Activated CD8-positive, alpha-beta memory T cell treated with anti-CD3 and anti-CD28 coated beads, Interleukin-2, amount 50 U/mL, for 1 hour (primary cell): ENCODE data around the gene LIMS2.

Experiments
- DNase-seq: peaks from one replicate; pipeline ENCODE4 v3.0.0-alpha.2; 2020; ENCODE audit errors: extremely low read depth

The LIMS2 gene

GRCh38 chr2:127658641-127659407 is 16.5 kb downstream of the LIMS2 start:
- no peak for DNase-seq

DNA sequence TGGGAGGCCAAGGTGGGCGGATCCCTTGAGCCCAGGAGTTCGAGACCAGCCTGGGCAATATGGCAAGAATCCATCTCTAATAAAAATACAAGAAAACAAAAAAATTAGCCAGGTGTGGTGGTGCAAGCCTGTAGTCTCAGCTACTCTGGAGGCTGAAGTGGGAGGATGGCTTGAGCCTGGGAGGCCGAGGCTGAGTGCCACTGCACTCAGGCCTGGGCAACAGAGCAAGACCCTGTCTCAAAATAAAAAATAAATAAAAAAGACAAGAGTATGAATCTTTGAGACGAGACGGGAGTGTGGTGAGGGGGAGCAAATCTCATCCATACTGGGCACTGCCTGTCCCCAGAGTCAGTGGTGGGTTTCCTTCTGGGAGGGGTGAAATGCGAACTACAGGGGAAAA is 17.2 kb downstream of the LIMS2 start:
- no peak for DNase-seq

GRCh38 chr2:127657232-127657595 is 18.1 kb downstream of the LIMS2 start:
- no peak for DNase-seq

DNA sequence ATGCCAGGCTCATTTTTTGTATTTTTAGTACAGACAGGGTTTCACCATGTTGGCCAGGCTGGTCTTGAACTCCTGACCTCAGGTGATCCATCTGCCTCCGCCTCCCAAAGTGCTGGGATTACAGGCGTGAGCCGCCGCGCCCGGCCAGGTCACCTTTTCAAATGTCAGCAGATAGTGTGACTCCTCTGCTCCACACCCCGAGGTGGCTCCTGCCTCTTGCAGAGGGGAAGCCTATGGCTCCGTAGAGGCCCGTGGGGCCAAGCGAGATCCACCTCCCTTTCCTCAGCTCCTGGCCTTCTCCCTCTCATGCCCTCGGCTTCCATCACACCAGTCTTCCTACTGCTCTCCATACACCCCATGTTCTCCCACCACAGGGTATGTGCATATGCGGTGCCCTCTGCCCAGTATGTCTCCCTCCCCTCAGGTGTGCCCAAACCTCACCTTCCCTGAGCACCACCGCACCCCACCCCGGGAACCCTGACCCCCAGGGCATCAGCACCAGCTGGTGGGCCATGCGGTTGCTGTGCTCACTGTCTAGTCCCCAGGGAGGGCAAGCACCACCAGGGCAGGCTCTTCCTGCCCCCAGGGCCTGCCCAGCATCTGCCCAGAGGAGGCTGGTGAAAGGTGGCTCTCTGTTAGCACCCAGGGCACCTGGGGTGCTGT is 18.6 kb downstream of the LIMS2 start:
- DNase-seq: no peak

DNA sequence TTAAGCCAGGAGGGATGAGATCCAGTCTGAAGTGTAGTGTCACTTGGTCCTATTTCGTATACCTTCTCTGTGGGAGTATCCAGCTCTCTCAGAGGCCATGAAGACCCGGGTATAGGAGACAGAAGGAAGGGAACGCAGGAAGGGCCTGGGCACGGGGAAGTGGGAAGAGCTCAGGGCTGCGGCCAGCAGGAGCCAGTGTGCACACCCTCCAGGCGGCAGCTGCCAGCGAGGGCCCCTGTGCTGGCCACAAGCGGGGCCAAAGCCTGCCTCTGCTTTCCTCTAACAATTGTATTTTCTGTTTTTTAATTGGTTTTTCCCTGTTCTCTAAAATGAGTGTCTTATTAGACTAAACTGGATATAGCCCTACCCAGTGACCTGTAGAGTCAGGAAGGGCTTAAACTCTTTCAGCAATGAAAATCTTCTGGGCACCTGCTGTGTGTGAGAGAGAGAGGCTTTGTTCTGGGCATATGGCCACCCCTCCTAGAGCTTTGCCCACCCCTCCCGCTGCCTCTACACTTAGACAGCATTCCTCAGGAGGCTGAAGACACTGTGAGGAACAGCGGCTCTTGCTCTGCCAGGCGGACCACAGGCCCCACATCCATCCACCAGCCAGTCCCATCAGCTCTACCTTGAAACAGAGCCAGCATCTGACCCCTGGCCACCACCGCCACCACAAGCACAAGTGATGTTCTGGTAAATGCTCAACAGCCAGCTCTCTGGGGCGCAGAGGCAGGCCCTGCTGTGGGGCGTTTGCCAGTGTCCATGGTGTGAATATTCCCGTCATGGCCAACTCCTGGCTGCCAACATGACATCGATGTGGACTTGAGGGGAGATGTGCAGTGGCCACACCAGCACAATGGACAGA is 19.9 kb downstream of the LIMS2 start:
- no peak for DNase-seq

DNA sequence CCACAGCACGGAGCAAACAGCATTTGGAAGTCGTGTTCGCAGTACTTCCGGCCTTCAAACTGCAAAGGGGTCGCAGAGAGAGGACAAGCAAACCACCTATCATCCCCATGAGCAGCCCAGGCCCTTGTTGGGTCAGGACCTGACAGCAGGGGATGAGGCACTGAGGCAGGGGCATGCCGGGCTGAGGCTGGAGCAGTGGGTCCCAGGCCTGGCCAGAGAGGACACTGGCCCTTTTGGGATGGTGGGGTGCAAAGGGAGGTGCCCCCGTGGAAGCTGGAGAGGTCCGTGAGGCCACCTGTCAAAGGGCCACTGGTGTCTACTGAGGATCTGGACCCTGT is 20.5 kb downstream of the LIMS2 start:
- no peak for DNase-seq

DNA sequence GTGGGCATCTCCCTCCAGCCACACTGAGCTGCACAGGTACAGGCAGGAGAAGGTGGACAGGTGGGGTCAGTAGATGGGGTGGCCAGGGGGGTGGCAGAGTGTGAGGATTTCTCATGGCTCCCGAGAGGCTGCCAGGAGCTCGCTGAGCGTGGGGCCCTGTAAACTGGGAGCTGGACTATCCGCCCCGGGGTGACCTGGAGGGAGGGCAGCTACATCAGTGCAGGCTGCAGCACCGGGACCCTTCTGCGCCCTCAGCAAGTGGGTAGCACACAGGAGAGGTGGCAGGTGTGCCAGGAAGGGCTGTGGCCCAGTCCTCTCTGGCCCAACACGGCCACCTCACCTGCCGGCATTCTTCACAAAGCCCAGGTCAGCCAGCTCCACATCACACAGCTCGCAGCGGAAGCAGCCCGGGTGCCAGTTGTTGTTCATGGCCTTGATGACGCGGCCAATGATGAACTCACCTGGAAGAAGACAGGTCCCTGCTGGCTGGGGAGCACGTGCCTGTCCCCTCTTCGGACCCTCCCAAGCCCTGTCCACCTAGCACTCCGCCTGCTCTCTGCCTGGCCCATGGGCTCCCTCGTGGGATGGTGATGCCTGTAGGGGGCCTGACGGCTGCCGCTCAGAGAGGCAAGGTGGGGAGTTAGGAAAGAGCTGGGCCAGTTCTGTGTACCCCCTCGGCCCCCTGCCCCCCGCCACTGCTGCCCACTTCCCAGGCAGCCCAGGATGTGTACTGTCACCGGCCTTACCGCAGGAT is 21.1 kb downstream of the LIMS2 start:
- DNase-seq: no peak

DNA sequence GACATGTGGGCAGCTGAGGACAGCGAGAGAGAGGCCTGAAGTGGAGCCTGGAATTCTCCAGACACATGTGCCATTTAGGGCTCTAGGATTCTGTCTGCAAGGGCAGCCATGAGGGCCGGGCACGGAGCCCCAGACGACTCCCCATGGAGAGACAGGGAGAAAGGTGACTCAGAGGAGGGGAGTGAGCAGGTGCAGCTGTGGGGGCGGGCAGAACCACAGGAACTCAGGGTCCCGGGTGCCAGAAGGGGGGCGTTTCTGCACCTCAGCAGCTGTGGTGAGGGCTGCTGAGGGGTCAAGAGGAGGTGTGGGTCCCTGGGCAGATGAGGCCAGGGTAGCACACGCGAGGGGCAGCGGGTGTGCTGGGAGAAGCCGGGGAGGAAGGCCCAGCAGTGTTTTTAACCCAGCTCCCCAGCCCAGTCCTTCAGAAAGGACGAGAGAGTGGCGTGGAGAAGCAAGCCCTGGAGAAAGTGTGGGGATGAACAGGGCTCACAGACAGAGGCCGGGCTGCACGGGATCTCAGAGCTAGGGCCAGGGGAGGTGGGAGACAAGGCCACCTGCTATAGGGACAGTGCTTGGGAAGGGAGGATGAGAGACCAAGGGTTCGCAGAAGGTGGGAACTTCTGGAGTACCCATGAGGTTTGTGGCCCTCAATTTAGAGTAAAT is 21.8 kb downstream of the LIMS2 start:
- no peak for DNase-seq

- no peak for DNase-seq
These were observed 22.5 kb downstream of the LIMS2 start for GRCh38 chr2:127652786-127653357.

- no peak for DNase-seq
These were observed 23.3 kb downstream of the LIMS2 start for GRCh38 chr2:127651971-127652550.

GRCh38 chr2:127651381-127651809 is 23.9 kb downstream of the LIMS2 start:
- no peak for DNase-seq

GRCh38 chr2:127650785-127651380 is 24.4 kb downstream of the LIMS2 start:
- DNase-seq: no peak

DNA sequence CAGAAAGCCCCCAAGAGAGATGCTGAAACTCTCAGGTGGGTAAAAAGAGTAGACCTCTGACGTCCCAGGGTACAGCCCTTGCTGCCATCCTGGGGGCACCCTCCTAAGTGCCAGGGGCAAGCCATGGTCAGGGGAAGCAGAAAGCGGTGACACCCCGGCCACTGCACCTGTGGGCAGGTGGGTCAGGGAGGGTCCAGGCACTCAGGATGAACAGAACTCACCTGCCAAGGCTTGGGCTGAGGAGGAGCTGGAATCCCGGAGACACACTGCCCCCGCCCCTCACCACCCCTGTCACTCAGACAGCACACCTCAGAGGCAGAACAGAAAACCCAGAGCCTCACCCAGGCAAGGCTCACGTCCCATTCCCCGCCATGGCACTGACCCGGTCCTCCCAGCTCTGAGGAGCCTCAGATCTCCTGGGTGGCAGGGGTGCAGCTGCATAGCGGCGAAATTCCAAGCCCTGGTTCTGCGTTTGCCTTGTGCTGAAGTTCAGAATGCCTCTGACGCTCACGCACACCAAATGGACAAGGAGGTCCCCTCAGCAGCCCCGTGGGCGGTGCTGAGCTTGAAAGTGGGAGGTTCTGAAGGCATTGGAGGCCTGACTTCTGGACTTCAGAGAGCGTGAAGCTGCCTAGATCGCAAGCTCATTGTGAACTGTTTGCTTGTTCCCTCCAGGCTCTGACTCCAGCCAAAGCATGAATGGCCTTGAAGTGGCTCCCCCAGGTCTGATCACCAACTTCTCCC is 25.1 kb downstream of the LIMS2 start:
- no peak for DNase-seq

GRCh38 chr2:127649684-127650040 is 25.7 kb downstream of the LIMS2 start:
- peak; percentile 66 for DNase-seq

DNA sequence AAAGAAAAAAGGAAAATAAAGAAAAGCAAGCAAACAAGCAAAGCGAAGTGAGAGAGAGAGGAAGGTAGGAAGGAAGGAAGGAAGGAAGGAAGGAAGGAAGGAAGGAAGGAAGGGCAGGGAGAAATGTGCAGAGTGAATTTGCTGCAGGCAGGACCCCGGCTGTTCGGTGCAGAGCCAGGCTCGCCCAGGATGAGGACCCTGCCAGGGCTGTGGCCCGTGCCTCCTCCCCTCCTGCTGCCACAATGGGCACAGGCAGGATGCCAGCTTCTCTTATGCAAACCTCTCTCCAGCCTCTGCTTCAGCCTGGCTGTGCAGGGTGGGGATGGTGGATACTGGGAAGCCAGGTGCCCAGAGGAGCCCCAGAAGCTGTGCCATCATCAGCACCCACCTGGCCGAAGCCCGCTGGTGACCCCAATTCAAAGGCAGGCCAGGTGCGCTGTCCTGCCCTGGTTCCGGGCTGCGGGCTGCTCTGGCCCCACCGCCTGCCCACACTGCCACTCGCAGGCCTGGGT is 26.2 kb downstream of the LIMS2 start:
- DNase-seq: no peak

- no peak for DNase-seq
These were observed 27.0 kb downstream of the LIMS2 start for GRCh38 chr2:127648321-127648720.

DNA sequence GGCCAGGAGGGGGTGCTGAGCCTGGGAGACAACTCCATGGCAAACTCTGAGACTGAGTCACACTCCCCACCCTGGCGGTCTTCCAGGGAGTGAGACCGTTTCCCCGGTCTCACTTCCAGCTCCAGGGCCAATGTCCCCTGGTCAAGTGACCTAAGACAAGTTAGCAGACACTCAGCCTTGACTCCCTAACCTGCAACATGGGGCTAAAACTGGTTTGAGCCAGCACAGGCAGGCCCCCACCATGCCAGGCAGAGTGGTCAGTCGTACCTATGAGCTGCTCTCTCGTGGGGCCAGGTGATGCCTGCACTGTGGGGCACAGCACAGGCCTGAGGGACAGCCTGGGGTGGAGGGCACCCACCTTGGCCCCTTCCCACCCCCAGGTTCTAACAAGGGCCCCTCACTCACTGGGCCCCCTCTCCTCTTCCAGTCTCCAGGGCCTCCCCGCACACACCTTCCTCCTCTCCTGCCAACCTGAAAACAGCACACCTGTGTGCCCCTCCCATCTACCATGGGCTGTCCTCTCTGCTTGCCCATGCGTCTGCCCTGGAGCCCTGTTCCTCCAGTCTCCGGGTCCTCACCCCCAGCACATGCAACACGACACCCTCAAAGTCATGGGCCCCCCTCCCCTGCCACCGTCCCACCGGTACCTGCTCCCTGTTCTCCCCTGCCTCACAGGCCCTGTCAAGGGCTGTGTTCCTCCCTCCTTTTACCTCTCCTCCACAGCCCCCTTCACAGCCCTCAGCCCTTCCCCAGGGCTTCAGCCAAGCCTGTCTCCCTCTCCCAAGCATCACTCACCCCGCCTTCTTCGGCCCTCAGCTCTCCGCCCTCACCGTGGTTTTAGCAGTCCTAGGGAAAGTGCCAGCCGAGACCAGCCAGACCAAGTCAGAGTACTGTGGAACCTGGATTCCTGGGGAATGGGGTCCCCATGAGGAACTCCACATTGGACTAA is 27.8 kb downstream of the LIMS2 start:
- no peak for DNase-seq
